HG03521 (cell line): Measurements from ENCODE around the gene REX1BD.
"Not testable (repeated sequence)": the region's sequence is repeated elsewhere in the genome, so short reads cannot be mapped to it uniquely, and the experiment has no call there.

ENCODE experiments used
- ATAC-seq: cut with Tn5 transposase; IDR thresholded peaks from one replicate; pipeline ENCODE4 v1.9.1; 2021; ENCODE audit warnings: mild to moderate bottlenecking, moderate library complexity; ENCODE audit not compliant: unreplicated experiment

The REX1BD gene

DNA sequence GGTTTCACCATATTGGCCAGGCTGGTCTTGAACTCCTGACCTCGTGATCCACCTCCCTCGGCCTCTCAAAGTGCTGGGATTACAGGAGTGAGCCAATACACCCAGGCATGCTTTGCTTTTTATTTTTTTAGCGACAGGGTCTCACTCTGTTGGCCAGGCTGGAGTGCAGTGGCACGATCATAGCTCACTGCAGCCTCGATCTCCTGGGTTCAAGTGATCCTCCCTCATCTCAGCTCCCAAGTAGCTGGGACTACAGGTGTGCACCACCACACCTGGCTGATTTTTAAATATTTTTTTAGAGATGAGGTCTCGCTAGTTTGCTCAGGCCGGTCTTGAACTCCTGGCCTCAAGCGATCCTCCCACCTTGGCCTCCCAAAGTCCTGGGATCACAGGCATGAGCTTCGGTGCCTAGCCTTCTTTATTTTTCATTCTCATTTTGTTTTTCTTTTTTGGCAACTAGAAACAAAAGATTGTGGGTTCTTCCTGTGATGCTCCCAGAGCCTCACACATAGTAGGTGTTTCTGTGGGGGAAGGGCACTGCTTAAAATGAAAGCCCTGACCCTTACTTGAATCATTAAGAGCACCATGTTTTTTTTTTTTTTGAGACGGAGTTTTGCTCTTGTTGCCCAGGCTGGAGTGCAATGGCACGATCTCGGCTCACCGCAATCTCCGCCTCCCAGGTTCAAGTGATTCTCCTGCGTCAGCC, 12.2 kb downstream of the REX1BD start:
- ATAC-seq, result not testable (repeated sequence)

DNA sequence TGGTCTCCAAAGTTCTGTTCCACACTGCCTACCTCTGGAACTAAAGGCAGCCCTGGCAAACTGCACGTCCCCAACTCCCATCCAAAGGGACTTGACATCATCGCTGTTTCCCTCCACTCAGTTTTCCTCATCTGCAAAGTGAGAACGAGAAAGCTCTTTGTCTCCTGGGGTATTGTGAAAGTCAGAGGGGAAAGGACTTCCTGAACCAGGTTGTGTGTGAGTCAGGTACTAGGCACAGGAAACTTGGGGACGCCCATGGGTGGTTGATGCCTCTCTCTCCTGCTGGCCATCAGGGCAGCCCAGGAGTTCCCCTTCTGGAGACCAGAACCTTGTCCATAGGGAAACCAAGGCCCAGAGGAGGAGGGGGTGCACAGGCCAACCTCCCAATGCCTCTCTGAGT, 13.3 kb downstream of the REX1BD start:
- ATAC-seq, result no peak

DNA sequence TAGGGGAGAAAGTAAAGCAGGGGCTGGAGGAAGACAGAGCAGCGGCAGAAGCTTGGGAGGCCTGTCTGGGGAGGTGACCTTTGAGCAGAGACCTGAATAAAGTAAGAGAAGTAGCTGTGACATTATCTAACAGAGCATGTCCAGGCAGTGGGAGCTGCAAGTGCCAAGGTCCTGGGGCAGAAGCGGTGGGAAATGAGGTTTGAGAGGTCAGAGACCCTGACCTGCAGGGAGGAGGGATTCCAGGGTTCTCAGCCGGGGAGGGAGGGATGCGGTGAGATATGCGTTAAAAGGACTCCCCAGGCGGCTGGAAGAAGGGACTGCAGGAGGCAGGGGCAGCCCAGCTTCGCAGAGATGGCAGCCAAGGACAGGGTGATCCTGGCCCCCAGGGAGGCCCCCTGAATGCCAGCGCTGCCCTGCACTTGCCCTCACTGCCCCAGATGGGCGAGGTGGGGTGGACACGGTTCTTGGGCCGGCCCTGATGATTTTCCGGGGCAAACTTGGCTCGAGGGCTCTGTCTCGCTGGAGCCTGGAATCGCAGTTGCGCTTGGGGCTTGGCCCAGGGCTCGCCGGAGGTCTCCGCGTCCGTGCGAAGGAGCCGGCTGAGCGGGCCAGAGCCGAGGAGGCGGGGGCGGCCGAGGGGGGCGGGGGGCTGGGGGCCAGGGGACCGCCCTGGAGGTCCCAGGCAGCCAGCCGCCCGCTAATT, 14.8 kb downstream of the REX1BD start:
- ATAC-seq, result no peak

DNA sequence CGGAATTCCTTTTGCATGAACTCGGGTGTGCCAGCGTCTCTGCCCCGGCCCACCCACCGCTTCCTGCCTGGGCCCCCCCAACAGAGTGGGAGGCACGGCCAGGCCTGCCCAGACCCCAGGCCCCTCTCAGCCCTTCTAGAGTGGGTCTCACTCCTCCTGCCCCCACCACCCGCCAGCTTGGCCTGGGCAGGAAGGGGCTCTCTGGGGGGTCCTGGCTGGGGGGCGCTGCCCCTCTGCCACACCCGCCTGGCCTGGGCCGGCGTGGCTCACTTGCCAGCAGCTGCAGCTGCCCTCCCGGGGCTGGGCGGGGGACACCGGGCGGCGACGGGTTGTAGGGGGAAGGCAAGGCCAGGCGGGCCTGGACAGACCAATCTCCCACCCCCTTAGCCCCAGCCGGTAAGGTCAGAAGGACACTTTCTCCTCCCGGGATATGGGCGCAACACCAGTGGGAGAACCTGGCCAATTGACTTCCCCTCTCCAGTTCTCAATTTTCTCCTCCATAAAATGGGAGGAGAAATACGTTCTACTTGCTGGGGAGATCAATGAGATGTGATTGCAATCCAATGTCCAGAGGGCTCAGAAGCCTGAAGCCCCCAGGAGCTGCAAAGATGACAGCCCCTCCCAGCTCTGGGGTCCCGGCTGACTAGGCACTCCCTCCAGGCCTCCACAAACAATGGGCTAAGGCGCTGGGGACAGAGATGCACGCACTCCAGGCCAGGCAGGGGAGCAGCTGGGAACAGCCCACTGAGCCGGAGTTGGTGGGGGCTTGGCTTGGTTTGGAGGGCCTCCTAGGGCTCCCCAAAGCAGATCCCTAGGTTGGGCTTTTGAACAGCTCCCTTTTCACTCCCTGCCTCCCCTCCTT, 15.6 kb downstream of the REX1BD start:
- no peak for ATAC-seq

GRCh38 chr19:18604820-18605159, 16.2 kb downstream of the REX1BD start:
- no peak for ATAC-seq

GRCh38 chr19:18605196-18605545, 16.6 kb downstream of the REX1BD start:
- no peak for ATAC-seq

GRCh38 chr19:18605546-18606280, 17.1 kb downstream of the REX1BD start:
- ATAC-seq, result no peak

DNA sequence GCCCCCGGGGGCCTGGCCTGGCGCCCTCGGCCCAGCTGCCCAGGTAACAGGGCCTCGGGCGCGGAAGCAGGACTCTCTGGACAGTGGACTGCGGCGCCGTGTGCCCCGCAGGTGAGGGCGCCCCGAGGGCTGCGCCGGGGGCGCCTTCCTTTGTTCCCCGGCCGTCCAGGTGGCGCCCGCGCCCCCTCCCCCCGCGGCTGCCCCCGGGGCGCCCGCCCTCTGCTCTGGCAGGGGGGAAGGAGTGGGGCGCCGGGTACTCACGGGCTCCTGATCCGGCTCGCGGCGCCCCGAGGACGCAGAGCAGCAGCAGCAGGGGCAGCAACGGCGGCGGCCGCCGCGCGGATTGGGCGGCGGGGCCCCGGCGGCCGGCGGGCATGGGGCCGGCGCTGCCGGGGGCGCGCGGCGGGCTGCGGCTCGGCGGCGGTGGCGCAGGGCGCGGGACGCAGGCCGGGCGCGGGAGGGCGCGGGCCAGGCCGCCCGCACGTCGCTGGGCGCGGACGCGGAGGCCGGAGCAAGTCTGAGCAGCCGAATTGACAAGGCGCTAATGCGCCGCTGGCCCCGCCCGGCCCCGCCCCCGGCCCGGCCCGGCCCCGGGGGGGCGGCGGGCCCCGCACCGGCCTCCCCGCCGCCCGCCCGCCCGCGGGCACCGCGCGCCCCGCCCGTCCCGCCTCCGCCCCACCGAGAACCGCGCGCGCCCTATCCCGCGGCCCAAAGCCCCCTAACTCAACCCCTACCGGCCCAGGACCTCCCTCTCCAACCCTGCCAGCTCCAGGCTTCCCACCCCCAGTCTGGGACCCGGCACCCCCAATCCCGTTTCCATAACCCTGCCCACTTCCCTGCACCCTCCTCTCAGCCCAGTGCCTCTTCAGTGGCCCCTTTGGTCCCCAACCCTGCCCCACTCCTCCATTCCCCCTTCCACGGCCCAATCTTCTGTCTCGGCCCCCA, 18.0 kb downstream of the REX1BD start, which contains the start of gene CRLF1:
CRLF1 (minus strand) TSS at position 519 of the 945 bp plus-strand sequence; CDS start at position 376, 143 bp downstream.
- ATAC-seq, result no peak

DNA sequence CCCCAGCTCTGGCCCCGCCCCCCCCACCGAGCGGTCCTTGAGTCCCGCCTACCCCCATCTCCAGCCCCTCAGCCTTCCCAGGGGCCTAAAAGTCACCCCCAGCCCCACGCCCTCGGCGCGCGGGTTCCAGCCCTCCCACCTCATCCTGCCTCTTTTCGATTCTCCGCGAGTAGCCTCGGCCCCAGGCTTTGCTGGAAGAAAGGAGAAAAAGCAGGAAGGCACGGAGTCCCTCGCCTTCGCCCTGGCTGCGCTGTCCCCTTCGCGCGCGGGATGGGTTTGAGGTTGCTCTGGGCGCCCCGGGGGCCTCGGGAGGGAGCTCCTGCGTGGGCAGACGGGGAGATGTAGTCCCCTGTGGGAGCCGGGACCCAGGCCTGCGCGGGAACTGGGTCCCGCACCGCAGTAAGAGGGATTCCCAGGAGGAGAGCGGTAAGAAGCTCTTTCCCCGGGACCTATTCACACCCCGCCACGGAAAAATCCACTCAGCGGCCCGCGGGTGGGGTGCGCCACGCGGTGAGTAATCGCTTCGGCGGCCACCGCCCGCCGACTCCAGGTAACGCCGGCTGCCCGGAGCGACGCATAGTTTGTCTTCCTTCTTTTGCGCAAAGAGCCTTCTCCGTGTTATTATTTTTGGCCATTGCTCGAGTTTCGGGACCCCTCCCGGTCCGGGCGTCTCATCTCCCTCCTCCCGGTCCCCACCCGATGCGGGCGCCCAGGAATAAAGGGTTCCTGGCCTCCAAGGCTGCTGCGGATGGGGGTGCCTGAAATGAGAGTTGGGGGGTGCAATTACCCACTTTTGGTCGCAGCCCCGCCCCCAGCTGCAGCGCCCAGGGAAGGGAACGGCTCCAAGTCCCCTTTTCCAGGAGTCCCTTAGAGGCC, 18.9 kb downstream of the REX1BD start:
- ATAC-seq, result no peak

DNA sequence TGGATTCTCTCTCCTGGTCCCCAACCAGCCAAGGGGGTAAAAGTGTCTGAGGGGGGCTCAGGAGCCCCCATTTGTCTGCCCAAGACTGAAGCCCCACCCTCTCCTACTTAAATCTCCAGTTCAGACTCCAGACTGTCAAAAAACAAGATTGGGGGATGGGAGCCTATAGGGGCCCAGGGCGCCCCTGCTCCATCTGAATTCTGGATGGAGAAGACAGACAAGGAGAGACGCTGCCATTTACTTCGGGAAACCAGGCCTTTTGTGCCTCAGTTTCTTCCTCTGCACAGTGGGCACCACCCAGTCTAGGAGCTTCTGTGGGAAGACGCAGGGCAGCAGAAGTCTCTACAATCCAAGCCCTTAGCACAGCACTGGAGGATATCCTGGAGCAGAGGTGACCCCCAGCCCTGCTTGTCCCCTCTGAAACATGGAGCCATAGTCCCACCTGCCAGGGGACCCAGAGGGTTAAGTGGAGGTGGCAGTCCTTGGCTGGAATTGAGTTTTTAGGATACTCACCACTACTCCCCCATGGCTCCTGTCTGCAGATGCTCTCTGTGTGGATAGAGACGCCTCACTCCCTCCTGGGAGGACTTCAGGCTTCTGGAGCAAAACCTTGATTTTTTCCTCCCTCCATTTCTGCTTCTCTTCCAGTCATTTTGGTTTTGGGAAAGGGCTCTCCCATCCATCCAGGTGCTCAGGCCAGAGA, 19.7 kb downstream of the REX1BD start:
- no peak for ATAC-seq

- no peak for ATAC-seq
Measured at GRCh38 chr19:18608805-18609716, 20.5 kb downstream of the REX1BD start.

DNA sequence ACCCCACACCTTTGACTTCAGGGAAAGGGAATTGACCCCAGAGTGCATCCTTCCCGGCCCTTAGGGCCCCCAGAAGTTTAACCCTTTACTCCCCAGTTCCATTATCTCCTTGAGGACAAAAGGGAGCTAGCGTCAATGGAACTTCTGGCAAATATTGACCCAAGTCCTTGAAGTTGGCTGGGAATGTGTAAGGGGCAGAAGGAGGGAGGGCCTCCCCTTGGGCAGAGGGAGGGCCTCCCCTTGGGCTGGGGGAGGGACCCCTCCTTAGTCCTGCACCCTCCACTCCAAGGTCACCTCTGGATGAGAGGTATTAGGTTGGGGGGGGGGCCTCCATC, 21.1 kb downstream of the REX1BD start:
- ATAC-seq, result no peak

- no peak for ATAC-seq
Measured at GRCh38 chr19:18610245-18610555, 21.6 kb downstream of the REX1BD start.

GRCh38 chr19:18610556-18611326, 22.1 kb downstream of the REX1BD start:
- ATAC-seq, result no peak

GRCh38 chr19:18611327-18612050, 22.9 kb downstream of the REX1BD start:
- no peak for ATAC-seq

DNA sequence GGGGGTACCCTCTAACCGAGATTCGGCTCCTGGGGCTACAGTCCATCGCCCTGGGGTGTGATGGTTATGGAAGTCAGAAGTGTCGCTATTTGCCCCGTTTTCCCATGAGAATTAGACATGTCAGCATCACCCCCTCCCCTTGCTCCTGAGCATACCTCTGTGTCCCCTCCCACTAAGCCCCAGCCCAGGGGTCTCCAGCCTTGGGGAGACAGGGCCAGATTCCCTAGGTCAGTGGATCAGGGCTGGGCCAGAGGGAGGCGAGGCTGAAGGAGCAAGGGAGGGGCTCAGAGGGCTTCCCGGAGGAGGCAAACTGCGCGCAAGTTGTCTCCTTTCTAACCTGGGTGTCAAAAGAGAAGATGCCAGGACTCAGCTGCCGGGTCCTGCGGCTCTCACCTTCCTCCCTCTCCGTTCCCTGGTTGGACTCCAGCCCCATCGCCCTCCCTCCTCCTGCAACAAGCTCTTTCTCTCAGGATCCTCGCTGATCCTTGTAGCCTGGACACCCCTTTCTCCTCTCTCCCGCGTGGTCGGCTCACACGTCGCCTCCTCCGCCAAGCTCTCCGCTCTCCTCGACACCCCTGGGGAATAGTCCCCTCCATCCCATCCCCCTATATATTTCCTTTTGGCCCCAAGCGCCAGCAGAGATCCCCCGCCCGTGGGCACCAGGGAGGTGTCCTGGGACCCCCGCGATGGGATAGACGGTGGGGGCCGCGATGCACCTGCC, 23.6 kb downstream of the REX1BD start:
- no peak for ATAC-seq
